Ectodermal cell (in vitro differentiated cells): ENCODE measurements around the gene LRP1.
"Not testable (repeated sequence)": the region's sequence is repeated elsewhere in the genome, so short reads cannot be mapped to it uniquely, and the experiment has no call there.

Experiments
- H3K27ac ChIP-seq: 2 replicates; pipeline ENCODE4 v1.7.0; 2013; ENCODE audit warnings: mild to moderate bottlenecking, low read depth, low read length; ENCODE audit not compliant: insufficient read depth, poor library complexity, severe bottlenecking
- H3K27me3 ChIP-seq: 2 replicates; pipeline ENCODE4 v1.7.0; 2013; ENCODE audit warnings: mild to moderate bottlenecking, low read length; ENCODE audit not compliant: insufficient read depth, control insufficient read depth, poor library complexity, severe bottlenecking
- H3K36me3 ChIP-seq: one replicate; pipeline ENCODE4 v1.7.0; 2013; ENCODE audit warnings: low read length; ENCODE audit not compliant: control insufficient read depth, insufficient read depth
- H3K4me1 ChIP-seq: one replicate; pipeline ENCODE4 v1.7.0; 2013; ENCODE audit warnings: low read length; ENCODE audit not compliant: control insufficient read depth, insufficient read depth
- H3K4me3 ChIP-seq: 2 replicates; pipeline ENCODE4 v1.7.0; 2013; ENCODE audit warnings: low read depth, low read length, control low read depth; ENCODE audit not compliant: insufficient read depth
- H3K9me3 ChIP-seq: 2 replicates; pipeline ENCODE4 v1.7.0; 2013; ENCODE audit warnings: mild to moderate bottlenecking, low read length, moderate library complexity; ENCODE audit not compliant: control insufficient read depth
- WGBS, 2 experiments: methylation state at CpG; one replicate each; pipeline ENCODE4 v1.1.7; 2013; ENCODE audit warnings: missing lambda C conversion rate in 2 of 2; 5-methylcytosine and 5-hydroxymethylcytosine counted together

The LRP1 gene

DNA sequence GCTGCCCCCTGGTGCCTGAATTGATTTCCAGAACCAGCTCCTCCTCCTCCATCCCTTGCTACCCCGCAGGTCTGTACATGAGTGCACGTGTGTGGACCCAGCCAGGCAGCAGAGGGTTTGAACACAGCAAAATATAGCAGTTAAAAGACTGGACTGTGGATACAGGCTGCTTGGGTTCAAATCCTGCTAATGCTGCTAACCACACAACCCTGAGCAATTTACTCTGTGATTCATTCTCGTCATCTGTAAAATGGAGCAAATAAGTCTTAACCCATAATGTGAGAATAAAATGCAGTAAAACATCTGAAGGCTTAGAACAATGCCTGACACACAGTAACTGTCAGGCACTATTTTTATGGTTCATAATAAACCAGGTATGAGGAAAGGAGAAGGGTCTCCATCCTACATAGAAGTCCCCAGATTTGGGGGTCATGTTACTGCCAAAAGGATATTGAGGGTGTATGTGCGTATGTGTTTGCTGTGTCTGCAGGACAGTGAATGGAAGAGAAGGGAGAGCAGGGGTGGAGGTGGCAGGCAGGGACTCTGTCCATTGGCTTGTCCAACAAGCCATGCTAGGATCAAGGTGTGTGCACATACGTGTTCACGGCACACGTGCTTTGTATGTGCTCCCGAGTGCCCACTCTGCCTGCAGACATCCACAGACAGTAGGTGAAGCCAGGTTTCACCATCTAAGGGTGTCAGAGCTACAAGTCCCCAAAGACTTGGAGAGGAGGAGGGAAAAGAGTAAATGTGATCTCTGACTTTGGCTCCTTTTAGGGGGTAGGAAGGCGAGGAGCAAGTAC, 15.6 kb upstream of the LRP1 start:
- no peaks in the 10 kb centered on the region for H3K27me3 ChIP-seq
- H3K27ac ChIP-seq = no peak overlapping the region
- peaks cover 22% of the 10 kb centered on the region for H3K4me1 ChIP-seq
- H3K9me3 ChIP-seq = no peaks in the 10 kb centered on the region
- H3K36me3 ChIP-seq = no peaks in the 10 kb centered on the region
- WGBS, 2 experiments = 71 to 72% methylated on average over 8 to 9 of the region's 9 CpGs
- H3K4me3 ChIP-seq = peak overlapping the region; percentile 31

DNA sequence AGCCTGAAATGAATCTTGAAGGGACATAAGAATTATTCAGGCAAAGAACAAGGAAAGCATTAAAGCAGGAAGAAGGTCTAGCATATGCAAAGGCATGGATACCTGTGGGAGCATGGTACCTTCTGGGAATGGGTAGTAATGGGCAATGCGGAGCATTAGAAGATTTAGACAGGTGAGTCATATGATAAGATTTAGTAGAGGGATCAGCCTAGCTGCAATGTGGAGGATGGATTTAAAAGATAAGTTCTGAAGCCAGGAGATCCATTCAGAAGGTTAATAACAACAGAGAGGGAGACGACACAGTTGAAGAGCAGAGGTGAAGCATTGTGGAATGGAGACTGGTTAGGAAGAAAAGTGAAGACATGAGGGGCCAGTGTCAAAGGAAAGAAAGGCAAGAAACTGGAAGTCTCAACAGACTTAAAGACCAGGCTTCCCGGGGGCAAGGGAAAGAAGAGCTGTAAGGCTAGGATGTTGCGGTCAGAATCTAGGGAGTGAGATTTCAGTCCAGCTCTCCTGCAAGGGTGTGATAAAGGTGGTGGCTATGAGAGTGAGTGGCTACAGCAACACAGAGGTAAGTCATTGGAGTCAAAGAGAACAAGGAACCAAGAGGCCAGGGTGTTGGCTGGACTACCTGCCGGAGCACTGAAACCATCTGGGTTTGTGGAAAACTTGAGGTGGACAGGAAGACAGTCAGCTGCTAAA, 11.6 kb upstream of the LRP1 start:
- 91% methylated on average over 5 of the region's 5 CpGs for WGBS, 2 experiments
- H3K27ac ChIP-seq = no peak overlapping the region

DNA sequence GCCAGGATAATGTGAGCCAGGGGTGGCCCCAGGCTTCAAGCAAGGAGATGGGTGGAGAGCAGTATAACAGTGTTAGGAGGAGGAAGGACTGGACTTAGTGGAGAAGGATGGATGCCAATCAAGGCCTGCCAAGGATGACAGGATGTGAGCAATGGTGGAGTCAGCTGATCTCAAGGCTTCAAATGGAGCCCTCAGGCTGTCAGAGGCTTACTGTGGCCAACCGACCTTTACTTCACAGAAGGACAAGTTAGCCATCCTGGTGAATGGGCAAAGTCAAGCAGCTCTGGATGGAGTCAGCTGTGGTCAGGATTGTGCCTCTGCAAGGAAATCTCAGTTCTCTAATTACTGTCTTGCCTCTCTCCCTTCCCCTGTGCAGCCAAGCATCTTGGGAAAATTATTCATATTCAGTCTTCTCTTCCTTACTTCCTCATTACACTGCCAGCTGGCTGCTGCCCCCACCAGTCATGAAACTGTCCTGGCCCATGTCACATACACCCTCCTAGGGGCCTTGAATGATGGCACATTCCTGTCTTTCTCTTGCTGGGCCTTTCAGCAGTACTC, 9.5 kb upstream of the LRP1 start:
- 91 to 92% methylated on average over 1 of the region's 1 CpG for WGBS, 2 experiments
- Histone ChIP-seq H3K9me3 (no peaks in the 10 kb centered on the region), H3K27me3 (no peaks in the 10 kb centered on the region), H3K4me1 (no peaks in the 10 kb centered on the region), H3K27ac (no peak overlapping the region), H3K36me3 (no peaks in the 10 kb centered on the region), H3K4me3 (no peak overlapping the region)

More for the DNA sequence above, 11.6 kb upstream of the LRP1 start:
- Histone ChIP-seq H3K36me3 (no peaks in the 10 kb centered on the region), H3K27me3 (no peaks in the 10 kb centered on the region), H3K9me3 (no peaks in the 10 kb centered on the region), H3K4me1 (no peaks in the 10 kb centered on the region), H3K4me3 (no peak overlapping the region)

DNA sequence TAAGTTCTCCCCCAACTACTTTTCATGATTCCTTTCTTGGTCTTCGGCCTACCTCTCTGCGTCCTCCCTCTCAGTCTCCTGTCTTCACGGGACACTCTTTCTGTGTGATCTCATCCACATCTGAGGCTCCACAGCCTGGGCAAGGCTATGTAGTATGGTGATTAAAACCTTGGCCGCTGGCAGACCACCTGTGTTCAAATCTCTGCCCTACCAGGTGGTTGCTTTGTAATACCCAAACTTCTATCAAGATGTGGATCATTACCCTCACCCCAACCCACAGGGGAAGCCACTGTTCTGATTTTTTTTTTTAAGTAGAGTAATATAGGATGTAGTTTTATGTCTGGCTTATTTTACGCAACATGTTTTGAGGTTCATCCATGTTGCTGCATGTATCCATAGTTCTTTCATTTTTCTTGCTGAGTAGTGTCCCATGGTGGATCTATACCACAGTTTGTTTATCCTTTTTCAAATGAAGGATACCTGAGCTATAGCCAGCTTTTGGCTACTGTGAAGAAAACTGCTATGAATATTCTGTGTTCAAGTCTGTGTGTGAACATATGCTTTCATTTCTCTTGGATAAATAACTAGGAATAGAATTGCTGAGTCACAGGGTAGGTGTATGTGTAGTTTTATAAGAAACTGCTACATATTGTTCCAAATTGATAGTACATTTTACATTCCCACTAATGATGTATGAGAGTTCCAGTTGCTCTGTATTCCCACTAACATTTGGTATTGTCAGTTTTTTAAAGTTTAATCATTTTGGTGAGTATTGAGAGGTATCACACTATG, 8.8 kb upstream of the LRP1 start:
- no peaks in the 10 kb centered on the region for H3K9me3 ChIP-seq
- no peaks in the 10 kb centered on the region for H3K36me3 ChIP-seq
- no peaks in the 10 kb centered on the region for H3K4me1 ChIP-seq
- H3K4me3 ChIP-seq = no peak overlapping the region
- no peak overlapping the region for H3K27ac ChIP-seq
- no peaks in the 10 kb centered on the region for H3K27me3 ChIP-seq
- 89 to 92% methylated on average over 4 to 5 of the region's 5 CpGs for WGBS, 2 experiments

DNA sequence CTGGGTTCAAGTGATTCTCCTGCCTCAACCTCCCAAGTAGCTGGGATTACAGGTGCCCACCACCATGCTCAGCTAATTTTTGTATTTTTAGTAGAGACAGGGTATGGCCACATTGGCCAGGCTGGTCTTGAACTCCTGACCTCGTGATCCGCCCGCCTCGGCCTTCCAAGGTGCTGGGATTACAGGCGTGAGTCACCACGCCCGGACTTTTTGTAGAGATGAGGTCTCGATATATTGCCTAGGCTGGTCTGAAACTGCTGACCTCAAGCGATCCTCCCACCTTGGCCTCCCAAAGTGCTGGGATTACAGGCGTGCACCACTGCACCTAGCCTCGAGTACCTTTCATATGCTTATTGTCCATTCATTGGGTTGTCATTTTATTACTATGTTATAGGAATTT, 7.6 kb upstream of the LRP1 start:
- not testable (repeated sequence) for H3K27ac ChIP-seq, H3K9me3 ChIP-seq, H3K4me1 ChIP-seq, H3K36me3 ChIP-seq, H3K27me3 ChIP-seq, H3K4me3 ChIP-seq
- WGBS, 2 experiments = 92 to 93% methylated on average over 11 of the region's 11 CpGs

DNA sequence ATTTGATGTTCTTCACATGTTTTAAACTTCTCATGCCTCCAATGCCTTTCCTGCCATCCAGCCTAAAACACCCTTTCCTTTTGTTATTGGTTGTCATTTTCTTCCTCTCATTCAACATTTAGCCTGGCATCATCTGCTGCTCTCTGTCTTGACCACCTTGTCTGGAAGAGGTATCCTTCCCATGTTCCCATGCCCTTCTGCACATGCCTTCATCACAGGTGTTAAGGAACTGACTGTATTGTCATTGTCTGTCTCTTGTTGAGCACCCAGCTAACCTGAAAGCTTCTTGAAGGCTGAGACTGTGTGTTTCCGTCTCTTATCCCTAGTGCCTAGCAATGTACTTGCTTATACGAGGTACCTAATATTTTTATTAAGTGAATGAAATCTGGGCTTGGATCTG, 4.5 kb upstream of the LRP1 start:
- H3K27ac ChIP-seq = no peak overlapping the region
- peaks cover 8% of the 10 kb centered on the region for H3K4me1 ChIP-seq
- H3K4me3 ChIP-seq = no peak overlapping the region
- H3K9me3 ChIP-seq = no peaks in the 10 kb centered on the region
- 65 to 69% methylated on average over 2 of the region's 2 CpGs for WGBS, 2 experiments
- no peaks in the 10 kb centered on the region for H3K36me3 ChIP-seq
- H3K27me3 ChIP-seq = no peaks in the 10 kb centered on the region

DNA sequence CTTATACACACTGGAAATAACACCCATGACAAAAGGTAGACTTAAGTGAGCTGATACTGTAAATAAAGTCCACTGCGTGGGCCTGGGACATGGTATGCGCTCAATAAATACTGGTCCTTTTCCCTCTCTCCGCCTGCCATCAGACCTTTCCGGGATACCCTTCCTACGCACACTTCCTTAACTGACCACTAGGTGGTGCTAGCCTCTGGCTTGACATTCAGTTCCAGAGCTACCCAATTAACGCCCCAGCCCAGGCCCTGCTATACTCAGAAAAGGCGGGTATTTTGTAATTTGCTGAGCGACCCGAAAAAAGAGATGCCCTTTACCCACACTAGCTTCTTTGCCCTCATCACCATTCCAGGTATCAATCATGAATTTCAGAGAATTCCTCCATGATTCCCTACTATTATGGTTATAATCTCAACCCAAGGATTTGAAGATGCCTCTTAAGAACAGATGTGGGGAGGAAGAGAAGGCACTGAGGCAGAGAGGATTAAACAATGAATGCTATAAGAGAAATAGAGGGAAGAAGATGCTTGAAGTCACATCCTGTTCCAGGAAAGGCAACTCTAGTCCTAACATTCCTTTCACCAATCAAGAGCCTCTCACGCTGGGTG, 3.9 kb upstream of the LRP1 start:
- Histone ChIP-seq H3K4me1 (peaks cover 8% of the 10 kb centered on the region), H3K4me3 (no peak overlapping the region), H3K27me3 (no peaks in the 10 kb centered on the region), H3K36me3 (no peaks in the 10 kb centered on the region), H3K27ac (no peak overlapping the region), H3K9me3 (no peaks in the 10 kb centered on the region)
- 32 to 35% methylated on average over 10 of the region's 10 CpGs for WGBS, 2 experiments

DNA sequence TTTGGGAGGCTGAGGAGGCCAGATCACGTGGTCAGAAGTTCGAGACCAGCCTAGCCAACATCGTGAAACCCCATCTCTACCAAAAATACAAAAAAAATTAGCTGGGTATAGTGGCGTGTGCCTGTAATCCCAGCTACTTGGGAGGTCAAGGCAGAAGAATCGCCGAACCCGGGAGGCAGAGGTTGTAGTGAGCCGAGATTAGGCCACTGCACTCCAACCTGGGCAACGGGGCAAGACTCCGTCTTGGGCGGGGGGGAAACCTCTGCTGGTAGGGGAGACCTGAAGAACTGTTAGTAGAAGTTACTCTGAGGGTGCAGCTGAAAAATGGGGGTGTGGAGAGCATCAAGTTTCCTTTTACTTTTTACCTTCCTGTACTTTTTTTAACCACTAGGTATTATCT, 2.2 kb upstream of the LRP1 start:
- WGBS, 2 experiments = 95 to 96% methylated on average over 11 of the region's 11 CpGs

DNA sequence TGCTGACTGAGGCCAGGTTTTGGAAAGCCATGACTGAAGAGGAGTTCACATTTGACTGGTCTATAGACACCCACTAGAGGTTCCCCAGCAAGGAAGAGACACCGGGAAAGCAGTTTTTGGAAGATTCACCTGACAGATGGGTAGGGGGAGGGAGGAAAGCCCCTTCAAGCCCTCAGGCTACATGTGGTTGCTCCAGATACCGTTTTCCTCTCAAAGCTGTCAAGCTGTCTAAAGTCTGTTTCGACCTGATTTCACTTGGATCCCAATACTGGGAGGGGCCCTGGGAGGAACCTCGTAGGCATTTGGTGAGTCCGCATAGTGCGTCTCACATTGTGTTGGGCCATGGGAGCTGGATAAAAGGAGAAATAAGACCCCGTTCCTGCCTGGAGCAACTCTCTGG, 1.7 kb upstream of the LRP1 start:
- Histone ChIP-seq H3K27me3 (no peaks in the 10 kb centered on the region), H3K4me1 (peaks cover 25% of the 10 kb centered on the region), H3K4me3 (peak overlapping the region; percentile 84), H3K36me3 (no peaks in the 10 kb centered on the region), H3K27ac (no peak overlapping the region), H3K9me3 (no peaks in the 10 kb centered on the region)
- WGBS, 2 experiments = 70 to 77% methylated on average over 7 of the region's 7 CpGs

More for the DNA sequence above, 2.2 kb upstream of the LRP1 start:
- Histone ChIP-seq H3K27me3 (no peaks in the 10 kb centered on the region), H3K27ac (no peak overlapping the region), H3K9me3 (no peaks in the 10 kb centered on the region), H3K4me1 (peaks cover 20% of the 10 kb centered on the region), H3K36me3 (no peaks in the 10 kb centered on the region), H3K4me3 (no peak overlapping the region)
